ENCODE measurements around the gene GALNT15.

DNA sequence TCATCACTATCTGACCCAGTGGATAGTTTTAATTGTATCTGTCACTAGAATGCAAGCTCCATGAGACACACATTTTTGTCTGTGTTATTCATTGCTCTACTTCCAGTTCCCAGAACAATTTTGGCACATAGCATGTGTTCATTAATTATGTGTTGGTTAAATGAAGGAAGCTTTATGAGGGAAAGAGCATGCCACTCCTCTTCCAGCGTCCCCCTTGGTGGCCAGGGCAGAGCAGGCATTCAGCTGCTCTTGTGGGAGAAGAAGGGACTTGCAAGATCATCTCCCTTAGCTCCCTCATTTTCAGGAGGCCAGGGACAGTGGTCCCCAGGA, 489 bp upstream of the GALNT15 start:
- TF ChIP-seq, protein P1, sequence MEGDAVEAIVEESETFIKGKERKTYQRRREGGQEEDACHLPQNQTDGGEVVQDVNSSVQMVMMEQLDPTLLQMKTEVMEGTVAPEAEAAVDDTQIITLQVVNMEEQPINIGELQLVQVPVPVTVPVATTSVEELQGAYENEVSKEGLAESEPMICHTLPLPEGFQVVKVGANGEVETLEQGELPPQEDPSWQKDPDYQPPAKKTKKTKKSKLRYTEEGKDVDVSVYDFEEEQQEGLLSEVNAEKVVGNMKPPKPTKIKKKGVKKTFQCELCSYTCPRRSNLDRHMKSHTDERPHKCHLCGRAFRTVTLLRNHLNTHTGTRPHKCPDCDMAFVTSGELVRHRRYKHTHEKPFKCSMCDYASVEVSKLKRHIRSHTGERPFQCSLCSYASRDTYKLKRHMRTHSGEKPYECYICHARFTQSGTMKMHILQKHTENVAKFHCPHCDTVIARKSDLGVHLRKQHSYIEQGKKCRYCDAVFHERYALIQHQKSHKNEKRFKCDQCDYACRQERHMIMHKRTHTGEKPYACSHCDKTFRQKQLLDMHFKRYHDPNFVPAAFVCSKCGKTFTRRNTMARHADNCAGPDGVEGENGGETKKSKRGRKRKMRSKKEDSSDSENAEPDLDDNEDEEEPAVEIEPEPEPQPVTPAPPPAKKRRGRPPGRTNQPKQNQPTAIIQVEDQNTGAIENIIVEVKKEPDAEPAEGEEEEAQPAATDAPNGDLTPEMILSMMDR (IDR thresholded peaks at IDR 0.05): no peak
- no peak for TF ChIP-seq EZH2 (IDR thresholded peaks at IDR 0.05)
